ENCODE data around the gene KRTAP24-1. TPM values are rescaled to one million over a fixed set of nuclear protein-coding genes. Genes with fewer than 3 reads are reported as not detected.

Gene KRTAP24-1
- total RNA-seq, 1 experiment from 2014 or later: not detected

DNA sequence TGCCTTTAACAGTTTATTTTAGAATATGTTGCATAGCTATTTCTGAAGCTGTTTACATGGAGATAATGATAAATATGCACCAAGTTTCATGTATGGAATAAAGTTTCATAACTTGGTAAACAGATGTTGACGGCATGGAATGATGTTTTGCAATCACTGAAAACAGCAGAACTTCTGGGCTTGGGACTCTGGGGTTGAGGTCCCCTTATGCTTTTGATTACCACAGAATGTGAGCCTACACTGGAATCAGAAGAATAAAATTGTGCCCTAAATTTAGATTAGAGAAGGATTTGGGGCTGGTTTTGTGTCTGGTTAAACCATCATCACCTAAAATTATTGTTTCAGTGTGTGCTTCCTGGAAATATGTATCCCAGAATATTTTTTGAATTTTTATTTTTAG is 11.1 kb downstream of the KRTAP24-1 start:
- Mint-ChIP-seq H3K27me3 (ENCODE audit: insufficient read depth, unreplicated experiment) (no peaks in the 10 kb centered on the region), H3K4me1 (ENCODE audit: insufficient read depth, unreplicated experiment) (no peaks in the 10 kb centered on the region), H3K27ac (ENCODE audit: low read depth, unreplicated experiment) (no peak overlapping the region), H3K4me3 (ENCODE audit: unreplicated experiment) (no peak overlapping the region), H3K9me3 (ENCODE audit: unreplicated experiment) (no peaks in the 10 kb centered on the region), H3K36me3 (ENCODE audit: insufficient read depth, unreplicated experiment) (no peaks in the 10 kb centered on the region)
- TF ChIP-seq, protein P1, sequence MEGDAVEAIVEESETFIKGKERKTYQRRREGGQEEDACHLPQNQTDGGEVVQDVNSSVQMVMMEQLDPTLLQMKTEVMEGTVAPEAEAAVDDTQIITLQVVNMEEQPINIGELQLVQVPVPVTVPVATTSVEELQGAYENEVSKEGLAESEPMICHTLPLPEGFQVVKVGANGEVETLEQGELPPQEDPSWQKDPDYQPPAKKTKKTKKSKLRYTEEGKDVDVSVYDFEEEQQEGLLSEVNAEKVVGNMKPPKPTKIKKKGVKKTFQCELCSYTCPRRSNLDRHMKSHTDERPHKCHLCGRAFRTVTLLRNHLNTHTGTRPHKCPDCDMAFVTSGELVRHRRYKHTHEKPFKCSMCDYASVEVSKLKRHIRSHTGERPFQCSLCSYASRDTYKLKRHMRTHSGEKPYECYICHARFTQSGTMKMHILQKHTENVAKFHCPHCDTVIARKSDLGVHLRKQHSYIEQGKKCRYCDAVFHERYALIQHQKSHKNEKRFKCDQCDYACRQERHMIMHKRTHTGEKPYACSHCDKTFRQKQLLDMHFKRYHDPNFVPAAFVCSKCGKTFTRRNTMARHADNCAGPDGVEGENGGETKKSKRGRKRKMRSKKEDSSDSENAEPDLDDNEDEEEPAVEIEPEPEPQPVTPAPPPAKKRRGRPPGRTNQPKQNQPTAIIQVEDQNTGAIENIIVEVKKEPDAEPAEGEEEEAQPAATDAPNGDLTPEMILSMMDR (IDR thresholded peaks at IDR 0.05; ENCODE audit: unreplicated experiment): no peak
- POLR2A ChIA-PET: interaction anchor here (0.7 kb wide), 1 partner anchor 567 kb away, joined by 3 read pairs; no protein-coding TSS in a partner anchor
- no peak for DNase-seq (ENCODE audit: unreplicated experiment)
- intact Hi-C loops (cut with micrococcal nuclease): no loop called here
- CTCF ChIA-PET: interaction anchor here (0.6 to 1.0 kb wide), 2 partner anchors 12 to 86 kb away, joined by 3 read pairs; no protein-coding TSS in a partner anchor
- no TSS peak for BruUV-seq (replicated peaks)

DNA sequence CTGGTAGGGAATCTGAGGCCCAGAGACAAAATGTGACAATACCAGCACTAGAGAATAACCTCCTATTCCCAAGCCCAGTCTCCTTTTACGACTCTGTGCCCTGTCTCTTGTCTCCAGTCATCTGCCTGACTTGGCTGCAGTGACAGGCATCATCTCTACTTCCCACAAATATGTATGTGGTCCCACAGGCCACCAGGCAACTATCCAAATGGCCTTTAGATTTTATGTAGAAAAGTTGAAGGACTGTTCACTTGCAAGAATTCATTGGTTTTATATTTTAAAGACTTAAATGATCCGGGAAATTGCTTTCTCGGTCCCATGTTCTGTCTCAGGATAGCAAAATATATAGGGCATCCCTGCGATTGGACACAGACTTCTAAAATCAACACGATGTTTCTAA is 11.6 kb downstream of the KRTAP24-1 start:
- Mint-ChIP-seq H3K36me3 (ENCODE audit: insufficient read depth, unreplicated experiment) (no peaks in the 10 kb centered on the region), H3K4me1 (ENCODE audit: insufficient read depth, unreplicated experiment) (no peaks in the 10 kb centered on the region), H3K9me3 (ENCODE audit: unreplicated experiment) (no peaks in the 10 kb centered on the region), H3K4me3 (ENCODE audit: unreplicated experiment) (no peak overlapping the region), H3K27me3 (ENCODE audit: insufficient read depth, unreplicated experiment) (no peaks in the 10 kb centered on the region), H3K27ac (ENCODE audit: low read depth, unreplicated experiment) (no peak overlapping the region)
- intact Hi-C loops (cut with micrococcal nuclease): no loop called here
- POLR2A ChIA-PET: no interaction called here
- BruUV-seq (replicated peaks): no TSS peak
- CTCF ChIA-PET: interaction anchor here (0.6 kb wide), 1 partner anchor 86 kb away, joined by 3 read pairs; no protein-coding TSS in a partner anchor
- TF ChIP-seq, protein P1 (IDR thresholded peaks at IDR 0.05; ENCODE audit: unreplicated experiment): no peak
- no peak for DNase-seq (ENCODE audit: unreplicated experiment)

DNA sequence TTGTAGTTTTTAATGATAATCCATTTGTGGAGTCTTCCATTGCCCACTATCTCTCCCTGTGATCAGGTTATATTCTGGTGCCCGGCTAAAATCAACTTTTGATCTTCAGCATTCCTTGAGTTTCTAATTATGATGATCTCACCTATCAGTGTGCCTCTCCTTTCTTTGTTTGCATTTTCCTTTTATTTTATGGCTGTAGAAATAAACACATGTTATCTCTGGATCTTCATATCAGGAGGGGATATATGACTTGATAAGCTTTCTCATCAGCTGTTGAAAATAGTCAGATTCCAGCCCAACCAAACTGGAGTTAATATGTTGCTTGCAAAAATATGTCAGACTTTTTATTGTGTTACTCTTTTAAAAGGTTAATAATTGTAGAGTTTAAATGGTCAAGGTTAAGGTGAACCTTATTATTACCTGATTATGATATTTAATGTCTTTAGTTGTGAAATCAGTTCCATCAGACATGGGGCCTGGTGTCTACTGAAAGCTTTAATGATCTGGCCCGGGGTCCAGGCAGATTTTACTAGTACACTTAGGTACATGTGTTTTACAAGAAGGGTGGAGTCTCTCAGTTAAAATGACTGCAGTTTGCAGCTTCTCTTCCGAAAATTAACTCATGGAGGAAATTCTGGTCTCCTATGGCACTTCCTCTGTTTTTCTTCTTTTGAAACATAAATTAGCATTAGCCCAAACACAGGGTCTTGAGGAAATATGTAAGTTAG is 12.8 kb downstream of the KRTAP24-1 start:
- Mint-ChIP-seq H3K27ac (ENCODE audit: low read depth, unreplicated experiment) (no peak overlapping the region), H3K9me3 (ENCODE audit: unreplicated experiment) (no peaks in the 10 kb centered on the region), H3K27me3 (ENCODE audit: insufficient read depth, unreplicated experiment) (no peaks in the 10 kb centered on the region), H3K36me3 (ENCODE audit: insufficient read depth, unreplicated experiment) (no peaks in the 10 kb centered on the region), H3K4me1 (ENCODE audit: insufficient read depth, unreplicated experiment) (no peaks in the 10 kb centered on the region), H3K4me3 (ENCODE audit: unreplicated experiment) (no peak overlapping the region)
- no peak for DNase-seq (ENCODE audit: unreplicated experiment)
- intact Hi-C loops (cut with micrococcal nuclease): no loop called here
- ChIA-PET POLR2A (interaction anchor here (1.0 kb wide), 1 partner anchor 9 kb away, joined by 3 read pairs; no protein-coding TSS in a partner anchor), CTCF (interaction anchor here (1.2 kb wide), 1 partner anchor 12 kb away, joined by 4 read pairs; no protein-coding TSS in a partner anchor)
- BruUV-seq (replicated peaks): no TSS peak
- TF ChIP-seq, protein P1 (IDR thresholded peaks at IDR 0.05; ENCODE audit: unreplicated experiment): no peak

DNA sequence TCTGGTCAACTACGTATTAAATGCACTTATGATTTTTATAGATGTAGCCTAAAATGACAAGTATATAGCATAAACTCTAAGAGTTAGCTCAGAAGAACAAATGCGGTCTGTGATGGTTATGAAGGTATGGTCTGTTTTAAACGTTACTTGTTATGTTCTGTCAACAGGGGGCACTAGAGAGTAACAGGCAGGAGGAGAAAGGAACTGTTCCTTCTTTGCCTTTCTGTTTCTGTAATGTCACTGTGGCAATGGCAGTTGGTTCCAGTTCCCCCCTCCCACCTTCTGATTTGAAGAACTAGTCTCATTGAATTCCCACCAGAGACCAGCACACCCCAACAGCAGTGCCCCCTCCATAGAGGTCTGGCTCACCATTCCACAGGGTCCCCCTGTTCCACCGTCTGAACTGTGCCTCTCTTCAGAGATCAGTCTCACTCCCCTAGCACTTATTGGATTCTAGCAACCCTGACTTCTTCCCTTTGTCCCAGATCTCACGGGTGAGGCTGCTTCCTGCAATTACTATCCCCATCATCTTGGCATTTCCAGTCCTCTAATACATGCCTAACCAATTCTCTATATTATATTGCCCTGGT is 14.0 kb downstream of the KRTAP24-1 start:
- ChIA-PET POLR2A (interaction anchor here (0.6 to 1.0 kb wide), 2 partner anchors 8 to 86 kb away, joined by 3 read pairs; no protein-coding TSS in a partner anchor), CTCF (interaction anchor here (0.6 to 1.3 kb wide), 4 partner anchors 11 to 72 kb away, joined by 3 to 5 read pairs (median 4); no protein-coding TSS in a partner anchor)
- Mint-ChIP-seq H3K27me3 (ENCODE audit: insufficient read depth, unreplicated experiment) (no peaks in the 10 kb centered on the region), H3K36me3 (ENCODE audit: insufficient read depth, unreplicated experiment) (no peaks in the 10 kb centered on the region), H3K4me1 (ENCODE audit: insufficient read depth, unreplicated experiment) (no peaks in the 10 kb centered on the region), H3K4me3 (ENCODE audit: unreplicated experiment) (no peak overlapping the region), H3K27ac (ENCODE audit: low read depth, unreplicated experiment) (no peak overlapping the region), H3K9me3 (ENCODE audit: unreplicated experiment) (no peaks in the 10 kb centered on the region)
- no TSS peak for BruUV-seq (replicated peaks)
- intact Hi-C loops (cut with micrococcal nuclease): no loop called here
- DNase-seq (ENCODE audit: unreplicated experiment): peak; percentile 32
- TF ChIP-seq, protein P1 (IDR thresholded peaks at IDR 0.05; ENCODE audit: unreplicated experiment): no peak
